CD4-positive, alpha-beta T cell treated with Interleukin-12 subunit alpha and Interleukin-12 subunit beta, for 1 hour (primary cell): ENCODE measurements around the gene TWIST2.

Experiments
- DNase-seq: peaks from one replicate; pipeline ENCODE4 v3.0.0-alpha.2; 2020

TWIST2 gene

DNA sequence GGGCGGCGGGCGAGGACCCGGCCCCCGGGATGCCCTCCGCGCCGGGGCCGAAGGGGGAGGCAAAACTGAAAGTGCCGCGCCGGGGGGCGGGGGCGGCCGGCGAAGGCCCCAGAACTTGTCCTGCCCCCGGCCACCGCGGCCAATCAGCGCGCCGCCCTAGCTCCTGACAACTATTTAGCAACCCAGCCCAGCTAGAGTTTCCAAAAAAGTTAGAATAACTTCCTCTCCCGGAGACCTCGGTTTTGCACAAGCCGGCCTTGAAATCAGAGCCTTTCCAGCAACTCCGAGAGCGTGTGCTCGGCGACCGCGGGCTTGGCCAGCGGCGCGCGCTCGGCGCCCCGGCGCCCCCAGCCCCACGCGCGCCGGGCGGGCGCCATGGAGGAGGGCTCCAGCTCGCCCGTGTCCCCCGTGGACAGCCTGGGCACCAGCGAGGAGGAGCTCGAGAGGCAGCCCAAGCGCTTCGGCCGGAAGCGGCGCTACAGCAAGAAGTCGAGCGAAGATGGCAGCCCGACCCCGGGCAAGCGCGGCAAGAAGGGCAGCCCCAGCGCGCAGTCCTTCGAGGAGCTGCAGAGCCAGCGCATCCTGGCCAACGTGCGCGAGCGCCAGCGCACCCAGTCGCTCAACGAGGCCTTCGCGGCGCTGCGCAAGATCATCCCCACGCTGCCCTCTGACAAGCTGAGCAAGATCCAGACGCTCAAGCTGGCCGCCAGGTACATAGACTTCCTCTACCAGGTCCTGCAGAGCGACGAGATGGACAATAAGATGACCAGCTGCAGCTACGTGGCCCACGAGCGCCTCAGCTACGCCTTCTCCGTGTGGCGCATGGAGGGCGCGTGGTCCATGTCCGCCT, at the start of gene TWIST2:
TWIST2 (plus strand) TSS at position 245 of the 850 bp plus-strand sequence; CDS start at position 376, 131 bp downstream.
- DNase-seq: no peak

DNA sequence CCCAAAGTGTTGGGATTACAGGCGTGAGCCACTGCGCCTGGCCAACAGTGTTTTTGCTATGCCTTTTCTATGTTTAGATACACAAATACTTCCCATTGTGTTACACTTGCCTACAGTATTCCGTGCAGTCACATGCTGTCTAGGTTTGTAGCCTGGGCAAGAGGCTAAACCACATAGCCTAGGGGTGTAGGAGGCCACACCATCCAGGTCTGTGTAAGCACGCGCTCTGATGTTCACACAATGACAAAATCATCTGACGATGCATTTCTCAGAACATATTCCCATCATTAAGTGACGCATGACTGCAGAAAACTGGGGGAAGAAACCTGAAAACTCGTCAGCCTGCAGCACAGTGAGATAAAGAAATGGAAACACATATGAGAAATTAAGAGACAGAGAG, 46.1 kb upstream of the TWIST2 start:
- no peak for DNase-seq

DNA sequence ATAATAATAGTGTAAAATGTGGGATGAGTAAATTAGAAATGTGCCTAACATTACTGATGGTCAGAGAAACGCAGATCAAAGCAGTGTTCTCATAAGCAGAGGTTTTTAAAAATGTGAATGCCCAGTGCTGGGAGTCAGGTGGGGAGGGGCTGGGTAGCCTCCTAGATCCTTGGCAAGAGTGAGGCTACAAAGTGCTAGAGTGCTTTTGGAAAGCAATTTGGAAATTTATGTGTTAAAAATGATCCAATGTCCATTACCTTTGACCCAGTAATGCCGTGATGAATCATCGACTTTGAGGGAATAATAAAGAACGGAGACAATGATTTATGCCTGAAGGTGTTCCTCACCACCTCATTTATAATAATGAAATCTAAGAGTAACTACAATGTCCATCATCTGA, 44.9 kb upstream of the TWIST2 start:
- no peak for DNase-seq

DNA sequence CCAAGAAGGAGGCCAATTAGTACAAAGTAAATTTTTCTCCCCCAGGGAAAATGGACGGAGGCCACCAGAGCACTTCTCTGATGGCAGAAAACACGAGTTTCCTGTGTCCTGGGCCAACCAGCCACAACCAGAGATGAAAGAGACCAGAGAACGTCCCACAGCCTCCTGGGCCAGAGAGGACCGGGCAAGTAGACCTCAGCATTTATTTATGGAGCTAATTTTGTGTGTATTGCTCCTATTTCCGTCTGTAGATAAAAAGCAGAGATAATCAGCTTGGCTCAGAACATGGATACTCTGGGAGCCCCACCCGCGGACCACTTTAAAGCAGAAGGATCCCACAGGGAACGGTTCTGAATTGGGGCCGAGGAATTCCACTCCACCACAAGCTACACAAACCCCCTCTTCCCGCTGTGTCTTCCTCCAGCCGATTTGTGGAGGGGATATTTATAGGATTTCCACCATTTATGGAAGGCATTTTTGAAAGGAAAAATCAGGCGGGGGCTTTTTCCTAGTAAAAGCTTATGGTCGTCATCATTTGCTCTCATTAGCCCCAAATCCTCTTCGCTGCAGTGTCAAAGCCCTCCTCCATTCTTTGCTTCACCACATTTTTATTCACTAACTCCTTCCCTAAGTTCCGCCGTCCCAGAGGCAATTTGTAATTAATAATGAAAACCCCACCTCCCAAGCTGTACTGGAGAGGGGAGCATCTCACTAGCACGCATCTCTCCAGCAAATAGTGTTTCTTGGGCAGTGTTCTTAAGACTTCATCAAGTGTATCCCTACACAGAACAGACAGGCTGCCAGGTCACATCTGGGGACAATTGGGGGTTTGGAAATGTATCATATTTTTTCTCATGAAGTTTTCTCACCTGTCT, 43.7 kb upstream of the TWIST2 start:
- DNase-seq: no peak

DNA sequence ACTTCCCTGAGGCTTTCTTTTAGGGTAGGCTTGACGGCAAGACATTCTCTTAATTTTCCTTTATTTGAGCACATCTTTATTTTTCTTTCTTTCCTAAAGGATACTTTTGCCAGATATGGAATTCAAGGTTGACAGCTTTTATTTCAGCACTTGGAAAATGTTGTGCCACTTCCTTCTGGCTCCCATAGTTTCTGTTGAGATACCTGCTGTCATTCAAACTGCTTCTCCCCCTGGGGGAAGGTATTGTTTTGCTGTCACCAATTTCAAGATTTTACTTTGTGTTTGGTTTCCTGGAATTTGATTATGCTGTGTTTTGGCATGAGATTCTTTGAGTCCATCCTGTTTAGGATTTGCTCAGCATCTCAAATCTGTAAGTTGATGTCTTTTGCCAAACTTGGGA, 39.1 kb upstream of the TWIST2 start:
- DNase-seq: no peak

DNA sequence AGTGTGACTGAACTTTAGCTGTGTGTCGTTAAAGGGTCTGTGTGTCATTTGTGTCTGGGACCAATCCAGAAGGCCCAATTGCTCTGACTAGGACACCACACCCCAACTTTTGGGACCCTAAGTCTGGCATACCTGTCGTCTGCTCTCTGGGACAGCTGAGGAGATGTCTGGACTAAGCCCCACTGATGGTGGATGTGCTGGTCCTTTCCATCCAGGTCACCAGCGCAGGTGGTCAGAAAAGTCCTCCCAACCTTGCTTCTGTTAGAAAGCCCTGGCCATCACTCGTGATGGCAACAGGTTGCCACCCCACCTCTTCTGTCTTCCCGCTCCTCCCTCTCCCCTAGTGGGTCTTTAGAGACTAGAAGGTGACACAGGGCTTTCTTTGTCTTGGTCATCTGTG, 37.6 kb upstream of the TWIST2 start:
- no peak for DNase-seq

DNA sequence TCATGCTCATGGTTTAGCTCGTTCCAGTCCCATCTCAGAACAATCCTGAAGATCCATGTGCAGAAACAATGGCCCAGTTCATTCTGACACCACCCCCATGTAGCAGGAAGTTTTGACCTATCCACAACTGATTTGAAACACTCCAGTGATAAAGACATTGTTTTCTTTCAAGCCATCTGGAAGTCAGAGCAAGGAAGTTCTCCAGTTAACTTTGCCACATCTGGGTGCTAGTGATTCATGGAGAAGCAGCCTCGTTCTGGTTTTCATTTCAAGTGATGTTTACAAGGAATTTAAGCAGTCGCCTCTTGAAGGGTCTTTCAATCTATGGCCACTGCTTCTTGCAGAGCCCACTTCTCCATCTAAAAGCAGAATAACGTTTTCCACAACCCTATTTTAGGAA, 36.6 kb upstream of the TWIST2 start:
- no peak for DNase-seq

DNA sequence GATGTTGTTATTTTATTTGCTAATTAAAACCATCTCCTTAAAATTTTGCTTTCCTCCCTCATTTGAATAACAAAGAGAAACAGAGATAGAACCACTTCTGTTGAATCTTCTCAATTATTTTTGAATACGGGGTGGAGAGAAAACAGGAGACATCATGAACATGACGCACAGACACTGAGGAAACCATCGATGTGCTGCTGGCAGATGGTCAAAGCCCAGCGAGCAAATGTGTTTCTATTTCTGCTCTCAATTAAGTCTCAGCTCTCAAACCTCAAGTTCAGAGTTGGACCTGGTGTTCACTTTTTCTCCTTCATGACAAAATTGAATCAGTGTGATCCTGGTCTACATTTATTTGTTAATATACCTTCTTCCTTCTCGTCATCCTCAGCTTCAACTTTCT, 36.1 kb upstream of the TWIST2 start:
- DNase-seq: no peak

DNA sequence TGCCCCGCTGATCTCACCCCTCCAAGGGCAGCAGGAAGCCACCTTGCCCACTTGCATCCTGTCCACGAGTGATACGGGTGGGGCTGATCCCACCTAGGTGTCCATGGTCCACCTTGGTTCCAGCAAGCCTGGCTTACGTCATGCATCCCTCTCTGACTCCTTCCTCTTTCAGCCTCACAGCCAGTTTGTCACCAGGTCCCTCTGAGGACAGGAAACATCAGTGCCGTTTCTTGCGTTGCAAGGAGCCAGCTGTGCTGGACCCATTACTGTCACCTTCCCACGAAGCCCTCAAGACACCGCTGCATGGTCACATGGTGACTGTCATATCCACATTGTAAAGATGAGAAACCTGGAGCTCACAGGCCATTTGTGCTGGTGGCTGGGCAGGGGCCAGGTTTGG, 34.8 kb upstream of the TWIST2 start:
- DNase-seq: no peak

DNA sequence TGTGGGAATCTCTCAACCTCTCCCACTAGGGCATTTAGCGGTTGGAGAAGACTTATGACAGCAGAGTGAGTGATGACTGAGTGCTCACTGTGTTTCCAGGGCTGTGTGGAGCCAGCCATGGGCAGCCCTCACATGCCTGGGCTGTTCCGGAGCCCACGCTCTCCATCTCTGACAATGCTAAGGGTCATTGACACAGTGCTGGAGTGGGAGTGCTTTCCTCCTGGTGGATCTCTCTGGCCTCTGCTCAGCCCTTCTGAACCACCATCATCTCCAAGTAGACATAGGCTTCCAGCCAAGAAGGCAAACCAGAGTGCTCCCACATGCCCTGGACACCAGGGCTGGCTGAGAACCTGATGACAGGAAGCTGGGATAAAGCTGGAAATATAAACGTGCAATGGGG, 33.1 kb upstream of the TWIST2 start:
- no peak for DNase-seq

DNA sequence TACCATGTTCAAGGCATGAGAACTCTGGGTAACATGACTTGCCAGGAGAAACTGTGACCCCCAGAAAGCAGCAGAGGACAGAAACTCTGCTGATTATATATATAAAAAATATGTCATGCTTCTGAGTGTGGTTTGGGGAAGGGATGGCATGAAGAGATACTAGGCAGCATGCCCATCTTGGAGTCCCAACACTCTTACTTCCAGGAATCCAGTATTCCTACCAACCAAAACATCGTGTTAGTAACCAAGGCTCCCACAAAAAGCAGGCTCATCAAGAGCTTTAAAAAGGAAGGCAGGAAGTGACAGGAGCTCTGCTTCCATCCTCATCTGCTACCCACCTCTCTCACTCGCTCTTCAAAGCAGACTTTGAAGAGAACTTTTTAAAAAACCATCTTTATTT, 31.6 kb upstream of the TWIST2 start:
- DNase-seq: no peak

DNA sequence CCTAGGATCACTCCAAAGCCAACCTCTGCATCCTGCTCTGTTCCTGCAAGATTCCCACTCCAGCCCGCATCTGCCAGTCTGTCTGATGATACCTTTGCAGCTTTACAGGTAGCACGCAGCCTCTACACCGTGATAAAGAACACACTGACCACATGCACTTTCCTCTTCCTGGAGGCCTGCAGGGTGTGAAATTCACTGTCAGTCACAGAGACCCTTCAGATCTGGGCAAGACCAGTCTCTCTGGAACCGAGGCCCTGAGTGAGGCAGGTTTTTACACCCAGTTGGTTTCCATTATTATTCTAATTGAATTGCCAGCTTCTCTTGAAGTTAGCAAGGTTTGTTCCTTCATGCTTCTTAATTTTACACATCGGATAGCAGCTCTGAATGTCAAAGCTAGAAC, 30.5 kb upstream of the TWIST2 start:
- no peak for DNase-seq

DNA sequence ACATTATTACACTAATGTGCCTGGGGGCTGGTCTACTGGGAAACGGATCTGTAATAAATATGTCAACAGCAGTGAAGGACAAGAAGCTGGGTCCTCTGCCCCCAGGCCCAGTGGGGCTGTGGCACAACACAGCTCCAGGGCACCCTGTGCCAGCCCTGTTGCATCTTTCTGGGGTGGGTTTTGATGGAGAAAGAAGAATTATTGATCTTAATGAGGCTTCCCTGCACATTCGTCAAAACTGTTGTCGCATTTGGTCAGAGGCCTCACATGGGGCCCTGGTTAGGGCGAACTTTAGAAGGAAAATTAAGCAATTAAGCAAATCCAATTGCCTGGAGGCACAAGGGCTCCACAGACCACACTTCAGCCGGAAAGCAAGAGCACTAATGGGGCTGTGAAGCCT, 30.0 kb upstream of the TWIST2 start:
- no peak for DNase-seq

DNA sequence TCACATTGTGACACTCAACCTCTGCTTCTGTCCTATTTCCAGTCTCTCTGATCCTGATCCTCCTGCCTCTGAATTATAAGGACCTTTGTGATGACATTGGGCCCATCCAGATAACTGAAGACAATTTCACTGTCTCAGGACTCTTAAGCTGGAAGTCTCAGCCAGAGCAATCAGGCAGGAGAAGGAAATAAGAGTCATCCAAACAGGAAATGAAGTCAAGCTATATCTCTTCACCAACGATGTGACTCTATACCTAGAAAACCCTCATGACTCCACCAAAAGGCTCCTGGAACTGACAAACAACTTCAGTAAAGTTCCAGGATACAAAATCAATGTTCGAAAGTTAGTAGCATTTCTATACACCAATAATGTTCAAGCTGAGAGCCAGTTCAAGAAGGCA, 29.3 kb upstream of the TWIST2 start:
- no peak for DNase-seq

DNA sequence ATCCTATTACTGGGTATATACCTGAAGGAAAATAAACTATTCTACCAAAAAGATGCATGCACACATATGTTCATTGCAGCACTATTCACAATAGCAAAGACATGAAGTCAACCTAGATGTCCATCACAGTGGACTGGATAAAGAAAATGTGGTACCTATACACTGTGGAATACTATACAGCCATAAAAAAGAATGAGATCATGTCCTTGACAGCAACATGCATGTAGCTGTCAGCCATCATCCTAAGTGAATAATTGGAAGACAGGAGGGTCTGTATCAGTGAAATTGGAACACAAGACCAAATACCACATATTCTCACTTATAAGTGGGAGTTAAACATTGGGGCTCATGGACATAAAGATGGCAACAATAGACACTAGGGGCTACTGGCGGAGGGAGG, 27.7 kb upstream of the TWIST2 start:
- DNase-seq: no peak

DNA sequence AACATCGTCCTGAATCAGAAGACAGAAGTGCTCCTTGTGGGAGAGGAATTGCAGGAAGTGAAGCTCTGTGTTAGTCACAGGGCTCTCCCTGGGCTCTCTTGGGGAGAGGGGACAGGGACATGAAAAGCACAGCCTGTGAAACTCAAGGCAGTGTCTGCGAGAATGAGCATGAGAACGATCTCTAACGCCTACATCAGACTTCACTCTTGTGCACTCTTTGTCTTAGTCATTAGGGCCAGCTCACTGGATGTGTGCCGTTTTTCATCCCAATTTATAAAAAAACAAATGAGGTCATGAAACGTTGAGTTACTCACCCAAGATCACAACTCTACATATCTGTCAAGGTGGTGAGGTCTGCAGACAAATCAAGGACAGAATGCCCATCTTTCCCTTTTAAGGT, 27.0 kb upstream of the TWIST2 start:
- no peak for DNase-seq

DNA sequence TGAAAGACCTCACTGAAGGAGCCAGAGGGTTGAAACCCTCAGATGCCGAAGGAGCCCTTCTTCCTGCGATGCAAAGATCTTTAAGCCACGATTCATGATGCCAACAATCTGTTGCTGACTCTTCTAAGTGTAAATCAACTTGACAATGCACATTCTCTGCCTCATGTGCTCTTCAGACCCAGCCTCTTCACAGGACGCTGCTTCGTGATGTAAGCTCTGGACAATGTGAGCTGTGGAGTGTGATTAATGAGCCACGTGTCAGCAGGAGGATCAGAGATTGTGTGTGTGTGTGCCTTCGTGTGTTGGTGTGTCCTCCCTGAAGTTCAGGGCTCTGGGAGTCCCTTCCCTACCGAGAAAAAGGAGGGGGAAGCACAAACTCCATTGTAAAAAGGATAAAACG, 26.5 kb upstream of the TWIST2 start:
- no peak for DNase-seq

DNA sequence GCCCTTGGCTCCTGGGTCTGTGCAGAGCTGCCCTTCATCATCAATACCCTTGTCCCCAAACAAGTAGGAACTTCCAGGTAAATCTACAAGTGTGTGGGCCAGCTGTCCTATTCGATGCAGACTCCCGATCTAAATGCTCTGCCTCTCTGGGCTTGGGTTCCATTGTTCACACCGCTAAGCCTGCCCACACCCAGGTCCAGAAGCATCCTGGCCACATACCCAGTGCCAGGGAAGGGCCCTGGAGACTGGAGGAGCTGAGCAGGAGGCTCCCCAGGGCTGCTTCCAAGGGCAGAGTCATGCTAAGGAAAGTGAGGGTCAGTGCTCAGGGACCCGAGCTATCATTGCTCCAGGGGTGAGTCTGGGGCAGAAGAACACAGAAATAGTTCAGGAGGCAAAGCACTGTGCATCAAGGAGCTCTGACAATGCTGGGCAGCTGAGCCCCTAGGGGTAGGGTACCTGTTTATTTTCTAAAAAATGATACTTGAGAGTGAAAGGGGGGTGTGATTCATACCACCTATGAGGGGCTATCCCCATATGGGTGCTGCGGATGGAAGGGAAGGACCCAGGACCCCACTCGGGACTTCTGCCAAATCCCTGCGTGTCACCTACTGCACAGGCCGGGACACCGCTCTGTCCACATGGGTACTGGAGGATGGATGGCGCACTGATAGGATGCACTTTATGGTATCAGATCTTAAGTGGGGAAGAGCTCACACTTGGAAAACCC, 25.8 kb upstream of the TWIST2 start:
- no peak for DNase-seq

DNA sequence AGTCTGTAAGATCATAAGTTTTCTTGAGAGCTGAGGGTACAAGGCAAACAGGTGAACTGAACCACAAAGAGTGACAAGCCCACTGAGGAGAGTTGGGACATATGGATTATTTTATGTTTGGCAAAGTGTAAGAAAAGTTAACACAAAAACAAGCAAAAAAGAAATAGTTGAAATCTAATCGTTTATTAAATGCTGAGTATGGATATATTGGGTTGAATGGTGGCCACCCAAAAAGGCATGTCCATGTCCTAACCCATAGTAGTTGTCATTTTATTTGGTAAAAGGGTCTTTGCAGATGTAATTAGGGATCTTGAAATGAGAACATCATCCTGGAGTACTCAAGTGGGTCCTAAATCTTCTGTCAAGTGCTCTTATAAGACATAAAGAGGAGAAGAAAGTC, 24.9 kb upstream of the TWIST2 start:
- DNase-seq: no peak

DNA sequence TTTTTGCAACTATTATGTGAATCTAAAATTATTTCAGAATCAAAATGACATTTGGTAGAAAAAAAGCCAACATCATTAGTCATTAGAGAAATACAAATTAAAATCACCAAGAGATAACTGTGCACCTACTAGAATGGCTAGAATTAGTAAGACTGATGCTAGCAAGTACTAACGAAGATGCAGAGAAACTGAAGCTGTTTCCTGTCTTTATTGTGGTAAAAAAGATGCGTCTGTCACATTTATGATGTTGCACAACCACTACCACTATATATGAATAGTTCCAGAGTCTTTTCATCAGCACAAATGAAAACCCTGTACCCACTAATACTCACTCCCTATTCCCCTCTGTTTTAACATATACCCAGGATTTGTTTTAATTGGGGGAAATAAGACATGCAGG, 16.7 kb upstream of the TWIST2 start:
- DNase-seq: no peak

DNA sequence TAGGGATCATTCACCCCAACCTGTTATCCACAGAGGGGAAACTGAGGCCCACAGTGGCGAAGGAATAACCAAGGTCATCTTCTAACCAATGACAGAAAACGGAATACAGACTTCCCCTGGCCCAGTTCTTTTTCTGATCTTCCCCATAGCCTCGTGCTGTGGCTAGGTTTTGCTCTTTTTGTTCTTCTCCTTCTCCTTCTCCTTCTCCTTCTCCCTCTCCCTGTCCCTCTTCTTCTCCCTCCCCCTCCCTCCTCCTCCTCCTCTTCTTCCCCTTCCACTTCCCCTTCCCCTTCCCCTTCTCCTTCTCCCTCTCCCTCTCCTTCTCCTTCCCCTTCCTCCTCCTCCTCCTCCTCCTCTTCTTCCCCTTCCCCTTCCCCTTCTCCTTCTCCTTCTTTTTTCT, 12.9 kb upstream of the TWIST2 start:
- no peak for DNase-seq

DNA sequence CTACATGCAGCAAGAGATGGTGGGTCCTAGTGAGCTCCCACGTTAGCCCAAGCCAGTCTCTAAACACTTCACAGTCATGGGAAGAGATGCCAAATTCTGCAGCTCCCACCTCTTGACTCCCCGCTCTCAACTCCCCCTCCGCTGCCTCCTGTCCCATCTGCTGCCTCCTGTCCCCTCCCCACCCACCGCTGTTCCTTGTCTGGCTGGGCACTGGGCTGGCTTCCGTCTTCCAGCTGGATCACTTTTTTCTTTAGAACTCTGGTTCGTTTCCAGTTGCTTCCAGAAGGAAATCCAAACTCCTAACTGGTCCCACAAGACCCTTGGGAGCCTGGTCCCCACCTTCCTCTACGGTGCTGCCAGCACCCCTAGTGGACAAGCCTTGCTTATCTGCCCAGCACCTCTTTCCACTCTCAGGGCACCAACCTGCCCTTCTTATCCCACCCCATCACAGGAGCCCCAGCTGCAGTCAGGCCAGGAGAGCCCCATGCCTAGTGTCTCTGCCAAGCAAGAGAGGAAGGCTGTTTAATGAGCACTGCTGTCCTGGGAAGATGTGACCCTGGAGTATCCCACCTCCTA, 12.1 kb upstream of the TWIST2 start:
- no peak for DNase-seq

DNA sequence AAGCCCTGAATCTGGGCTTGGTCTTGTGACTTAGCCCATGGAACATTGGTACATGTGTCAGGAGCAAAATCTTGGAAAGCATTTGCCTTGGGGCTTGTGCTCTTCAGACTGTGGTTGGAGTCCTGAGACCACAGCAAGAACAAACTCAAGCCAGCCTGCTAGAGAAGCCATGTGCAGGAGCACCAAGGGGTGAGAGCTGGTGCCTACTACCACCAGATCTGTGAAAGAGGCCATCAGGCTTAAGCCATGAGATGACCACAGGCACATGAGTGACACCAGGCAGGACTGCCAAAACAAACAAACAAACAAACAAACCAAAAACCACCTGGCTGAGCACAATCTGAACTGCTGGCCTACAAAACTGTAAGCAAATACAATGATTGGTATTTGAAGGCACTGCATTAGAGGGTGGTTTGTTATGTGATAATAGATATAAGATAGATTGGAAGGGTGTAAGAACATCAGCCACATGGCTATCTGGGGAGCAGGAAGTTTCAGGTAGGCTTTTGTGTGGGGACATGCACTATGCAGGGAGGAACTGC, 9.0 kb upstream of the TWIST2 start:
- no peak for DNase-seq
